NCI-H2227 (cell line): ENCODE results near the gene PRKCZ.

Experiments
- DNase-seq: peaks from one replicate; lab custom pipeline; 2025; ENCODE audit not compliant: unreplicated experiment; lab: John Stamatoyannopoulos, UW

The PRKCZ gene

DNA sequence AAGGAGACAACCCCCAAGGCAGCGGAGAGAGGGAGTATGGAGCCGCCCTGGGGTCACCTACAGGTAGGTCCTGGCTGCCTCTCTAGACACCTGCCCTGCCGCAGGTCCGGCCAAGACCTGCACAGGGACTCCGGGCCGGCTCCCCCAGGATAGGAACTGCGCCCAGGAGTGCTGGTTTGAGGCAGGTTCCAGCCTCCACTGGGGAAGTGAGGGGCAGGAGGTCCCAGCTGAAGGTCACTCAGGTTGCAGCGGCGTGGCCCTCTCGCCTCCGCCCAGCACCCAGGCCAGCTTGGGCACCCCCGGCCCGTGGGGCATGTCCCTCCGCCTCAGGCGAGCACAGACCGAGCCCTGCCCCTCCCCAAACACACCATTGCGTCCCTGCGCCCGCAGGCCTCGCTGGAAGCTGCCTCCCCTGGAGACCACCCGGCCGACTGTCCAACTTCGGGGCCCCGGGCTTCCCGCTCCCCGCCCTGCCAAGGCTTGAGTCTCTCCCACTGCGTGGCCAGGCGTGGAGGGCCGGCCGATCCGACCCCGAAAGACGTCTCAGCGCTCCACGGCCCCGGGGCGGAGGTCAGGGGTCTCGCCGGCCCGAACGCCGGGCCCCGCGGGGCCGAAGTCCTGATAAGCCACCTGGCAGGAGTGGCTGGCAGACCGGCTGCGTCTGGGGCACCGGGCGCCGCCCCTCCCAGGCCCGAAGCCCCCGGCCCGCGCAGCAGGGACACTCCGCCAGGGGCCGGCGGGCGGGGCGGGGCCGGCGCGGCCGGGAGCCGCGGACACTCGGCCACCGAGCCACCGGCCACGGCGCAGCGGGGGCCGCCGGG, 176.5 kb downstream of the PRKCZ start:
- peak; percentile 41 for DNase-seq

DNA sequence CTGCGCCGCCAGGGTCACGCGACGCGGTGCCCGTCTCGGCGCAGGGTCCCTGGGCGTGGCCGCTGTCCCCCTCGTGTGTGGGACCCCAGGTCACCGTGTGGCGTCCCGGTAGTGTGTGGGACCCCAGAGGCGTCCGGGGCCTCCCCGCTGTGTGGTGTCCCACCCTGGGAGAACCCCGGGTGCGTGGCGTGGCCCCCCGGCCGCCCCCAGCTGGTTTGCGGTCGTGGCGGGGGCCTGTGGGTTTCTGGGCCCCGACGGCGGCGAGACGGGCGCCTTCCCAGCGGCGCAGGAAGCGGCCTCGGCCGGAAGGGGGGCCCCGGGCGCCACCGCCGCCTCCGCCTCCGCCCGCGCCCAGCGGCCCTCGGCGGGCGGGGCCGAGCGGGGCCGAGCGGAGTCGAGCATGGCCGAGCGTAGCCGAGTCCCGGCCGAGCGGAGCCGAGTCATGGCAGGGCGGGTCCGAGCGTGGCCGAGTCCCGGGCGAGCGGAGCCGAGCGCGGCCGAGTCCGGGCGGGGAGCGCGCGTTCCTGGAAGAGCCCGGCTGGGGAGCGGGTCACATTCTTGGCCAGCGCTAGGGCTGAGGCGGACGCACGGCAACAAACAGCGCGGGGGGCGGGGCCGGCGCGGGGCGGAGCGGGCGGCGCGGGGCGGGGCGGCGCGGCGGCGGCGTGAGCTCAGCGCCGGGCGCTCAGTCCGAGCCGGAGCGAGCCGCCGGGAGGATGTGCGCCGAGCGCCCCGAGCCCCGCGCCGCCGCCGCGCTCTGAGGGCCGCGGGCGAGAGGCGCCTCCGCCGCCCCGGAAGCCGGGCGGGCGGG, 177.3 kb downstream of the PRKCZ start:
- DNase-seq = peak; percentile 99

DNA sequence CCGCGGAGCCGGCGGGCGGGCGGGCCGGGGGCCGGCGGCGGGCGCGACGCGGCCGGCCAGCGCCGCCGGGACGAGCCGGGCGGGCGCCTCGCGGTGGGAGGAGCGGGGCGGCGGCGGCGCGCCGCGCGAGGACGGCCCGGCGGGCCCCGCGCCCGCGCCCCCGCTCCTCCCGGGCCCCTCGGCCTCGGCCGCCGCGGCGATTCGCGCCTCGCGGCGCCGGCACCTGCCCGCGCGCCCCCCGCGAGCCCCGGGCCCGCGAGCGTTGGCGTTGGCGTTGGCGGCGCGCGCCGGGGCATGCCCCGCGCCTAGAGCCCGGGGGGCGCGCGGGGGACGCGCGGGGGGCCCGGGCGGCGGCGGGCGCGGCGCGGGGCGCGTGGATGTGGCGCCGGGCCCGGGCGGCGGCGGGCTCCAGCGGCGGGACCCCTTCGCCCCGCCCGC, 178.0 kb downstream of the PRKCZ start, which contains the start of gene SKI:
Gene SKI (plus strand): TSS at position 163 of the 438 bp plus-strand sequence. CDS start 448 bp downstream, outside the sequence.
- DNase-seq = peak; percentile 59

DNA sequence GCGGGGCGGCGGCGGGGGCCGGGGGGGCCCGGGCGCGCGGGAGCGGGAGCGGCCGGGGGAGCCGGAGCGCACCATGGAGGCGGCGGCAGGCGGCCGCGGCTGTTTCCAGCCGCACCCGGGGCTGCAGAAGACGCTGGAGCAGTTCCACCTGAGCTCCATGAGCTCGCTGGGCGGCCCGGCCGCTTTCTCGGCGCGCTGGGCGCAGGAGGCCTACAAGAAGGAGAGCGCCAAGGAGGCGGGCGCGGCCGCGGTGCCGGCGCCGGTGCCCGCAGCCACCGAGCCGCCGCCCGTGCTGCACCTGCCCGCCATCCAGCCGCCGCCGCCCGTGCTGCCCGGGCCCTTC, 178.5 kb downstream of the PRKCZ start:
- DNase-seq = peak; percentile 62

DNA sequence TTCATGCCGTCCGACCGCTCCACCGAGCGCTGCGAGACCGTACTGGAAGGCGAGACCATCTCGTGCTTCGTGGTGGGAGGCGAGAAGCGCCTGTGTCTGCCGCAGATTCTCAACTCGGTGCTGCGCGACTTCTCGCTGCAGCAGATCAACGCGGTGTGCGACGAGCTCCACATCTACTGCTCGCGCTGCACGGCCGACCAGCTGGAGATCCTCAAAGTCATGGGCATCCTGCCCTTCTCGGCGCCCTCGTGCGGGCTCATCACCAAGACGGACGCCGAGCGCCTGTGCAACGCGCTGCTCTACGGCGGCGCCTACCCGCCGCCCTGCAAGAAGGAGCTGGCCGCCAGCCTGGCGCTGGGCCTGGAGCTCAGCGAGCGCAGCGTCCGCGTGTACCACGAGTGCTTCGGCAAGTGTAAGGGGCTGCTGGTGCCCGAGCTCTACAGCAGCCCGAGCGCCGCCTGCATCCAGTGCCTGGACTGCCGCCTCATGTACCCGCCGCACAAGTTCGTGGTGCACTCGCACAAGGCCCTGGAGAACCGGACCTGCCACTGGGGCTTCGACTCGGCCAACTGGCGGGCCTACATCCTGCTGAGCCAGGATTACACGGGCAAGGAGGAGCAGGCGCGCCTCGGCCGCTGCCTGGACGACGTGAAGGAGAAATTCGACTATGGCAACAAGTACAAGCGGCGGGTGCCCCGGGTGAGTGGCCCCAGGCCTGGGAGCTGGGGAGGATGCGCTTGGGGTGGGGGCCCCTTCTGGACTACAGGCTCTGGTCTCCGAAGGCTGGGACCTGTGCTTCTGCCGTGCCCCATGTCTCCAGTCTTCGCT, 179.0 kb downstream of the PRKCZ start:
- peak; percentile 65 for DNase-seq

DNA sequence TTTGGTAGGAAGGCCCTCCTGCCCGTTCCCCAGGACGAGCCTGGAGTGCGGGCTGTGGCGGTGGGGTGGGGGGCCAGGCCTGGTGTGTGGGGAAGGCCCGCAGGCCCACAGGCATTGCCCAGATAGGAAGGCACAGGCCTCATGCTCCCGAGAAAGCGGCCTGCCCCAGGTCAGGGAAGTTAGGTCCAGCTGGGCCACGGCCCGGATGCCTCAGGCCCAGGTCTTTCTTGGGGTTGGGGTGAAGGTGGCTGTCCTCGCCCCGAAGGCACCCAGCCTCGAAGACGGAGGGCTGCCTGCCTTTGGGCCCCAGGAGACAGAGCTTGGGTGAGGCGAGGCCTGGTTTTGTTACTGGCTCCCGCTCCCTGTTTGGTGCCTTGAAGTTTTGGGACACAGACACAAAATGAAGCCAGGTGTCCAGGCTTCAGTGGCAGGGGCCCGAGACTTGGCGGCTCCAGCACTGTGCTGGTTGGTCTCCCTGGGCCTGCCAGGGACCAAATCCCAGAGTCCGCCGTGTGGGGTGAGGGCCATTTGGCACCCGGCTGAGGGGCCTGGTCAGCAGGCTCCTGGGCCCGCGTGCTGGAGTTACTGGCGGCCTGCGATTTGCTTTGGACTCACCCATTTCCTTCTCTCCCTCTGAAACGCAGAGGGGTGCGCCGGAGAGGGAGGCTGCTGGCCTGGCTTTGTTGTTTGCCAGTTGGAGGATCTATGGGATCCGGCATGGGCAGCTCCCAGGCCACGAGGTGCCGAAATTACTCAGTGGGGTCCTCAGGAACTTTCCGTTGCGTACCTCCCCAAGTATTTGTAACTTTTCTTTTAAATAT, 179.9 kb downstream of the PRKCZ start:
- no peak for DNase-seq

DNA sequence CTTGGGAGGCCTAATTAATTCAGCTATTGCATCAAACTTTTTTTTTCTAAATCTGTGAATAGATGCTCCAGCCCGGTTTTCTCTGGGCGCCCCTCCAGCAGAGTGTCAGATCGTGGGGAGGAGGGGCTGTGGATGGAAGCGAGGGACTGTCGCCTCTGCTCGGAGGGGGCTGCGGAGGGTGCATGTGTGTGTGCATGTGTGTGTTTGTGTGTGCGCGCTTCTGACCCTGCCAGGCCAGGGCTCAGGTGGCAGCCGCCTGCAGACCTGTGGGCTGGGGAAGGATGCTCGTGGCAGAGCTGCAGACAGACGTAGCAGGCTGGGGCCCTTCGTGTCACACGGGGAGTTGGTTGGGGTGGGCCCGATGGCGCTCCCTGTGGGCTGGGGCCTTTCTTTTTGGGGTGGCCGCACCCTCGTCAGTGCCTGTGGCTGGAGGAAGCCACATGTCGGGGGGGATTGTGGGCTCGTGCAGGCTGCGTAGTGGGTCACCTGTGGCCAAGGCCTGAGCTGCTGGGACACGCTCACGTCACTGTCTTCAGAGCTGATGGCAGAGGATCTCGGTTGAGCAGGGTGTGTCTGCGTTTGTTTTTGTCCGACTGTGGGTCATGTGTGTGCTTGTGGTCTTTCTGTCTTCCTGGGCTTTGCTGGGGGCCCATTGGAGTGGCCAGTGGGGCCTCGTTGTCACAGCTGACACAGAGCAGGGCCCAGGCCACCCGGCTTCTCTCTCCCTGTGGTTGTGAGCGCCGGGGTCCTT, 180.7 kb downstream of the PRKCZ start:
- no peak for DNase-seq

DNA sequence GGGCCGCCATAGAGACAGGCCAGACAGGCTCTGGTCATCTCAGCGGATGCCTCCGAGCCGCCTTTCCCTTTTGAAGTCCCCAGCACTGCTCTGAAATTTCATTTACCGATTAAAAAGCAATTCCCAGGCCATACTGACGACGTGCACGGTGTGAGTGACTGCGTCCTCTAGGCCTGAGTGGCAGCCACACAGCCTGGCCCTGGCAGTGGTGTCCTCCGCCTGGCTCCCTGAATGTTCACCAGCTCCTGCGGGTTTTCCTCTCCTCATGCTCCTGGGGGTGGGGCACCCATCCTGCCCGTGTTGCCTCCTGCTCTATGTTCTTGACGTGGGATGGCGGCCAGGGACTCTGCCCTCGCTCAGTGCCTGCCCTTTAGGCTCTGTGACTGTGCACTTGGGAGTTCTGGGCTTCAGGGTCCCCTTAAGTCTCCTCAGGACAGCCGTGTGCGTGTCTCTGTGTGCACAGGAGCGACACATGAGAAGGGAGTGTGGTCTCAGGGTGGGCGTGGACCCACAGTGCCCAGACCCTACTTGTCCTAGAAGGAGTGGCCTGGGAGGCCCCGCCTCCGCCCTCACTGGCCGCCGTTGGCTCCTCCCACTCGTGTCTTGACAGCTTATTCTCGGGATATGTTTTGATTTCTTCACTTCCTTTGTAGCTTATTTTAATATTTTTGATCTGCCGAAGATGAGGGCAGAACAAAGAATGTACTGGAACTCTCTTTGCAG, 181.5 kb downstream of the PRKCZ start:
- DNase-seq = peak; percentile 70

DNA sequence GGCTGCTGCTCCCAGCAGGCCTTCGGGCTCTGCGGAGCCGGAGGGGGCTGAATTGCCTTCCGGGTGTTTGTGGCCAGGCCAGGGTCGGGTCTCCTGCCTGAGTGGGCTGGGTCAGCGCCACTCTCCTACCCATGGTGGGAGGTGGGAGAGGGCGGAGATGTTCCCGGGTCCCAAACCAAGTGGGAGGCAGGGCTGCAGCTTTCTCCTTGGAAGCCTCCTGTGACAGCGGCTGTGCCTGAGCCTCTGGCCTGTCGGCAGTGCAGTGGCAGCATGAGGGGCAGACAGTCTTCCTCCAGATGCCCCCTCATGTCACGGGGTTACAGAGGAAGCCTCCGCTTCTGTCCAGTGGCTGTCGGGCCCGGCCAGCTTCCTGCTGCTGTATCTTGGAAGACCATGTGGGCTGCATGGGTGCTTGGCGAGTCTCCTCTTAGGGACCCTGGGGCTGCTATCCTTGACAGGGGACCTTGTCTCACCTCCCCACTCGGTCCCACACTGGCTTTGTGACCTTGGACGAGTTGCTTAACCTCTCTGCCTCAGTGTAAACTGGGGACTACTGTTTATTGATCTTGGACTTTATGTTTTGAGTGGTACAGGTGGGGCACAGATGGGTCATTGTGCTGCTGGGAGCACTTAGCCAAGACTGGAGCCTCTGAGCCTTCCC, 182.2 kb downstream of the PRKCZ start:
- DNase-seq = no peak

DNA sequence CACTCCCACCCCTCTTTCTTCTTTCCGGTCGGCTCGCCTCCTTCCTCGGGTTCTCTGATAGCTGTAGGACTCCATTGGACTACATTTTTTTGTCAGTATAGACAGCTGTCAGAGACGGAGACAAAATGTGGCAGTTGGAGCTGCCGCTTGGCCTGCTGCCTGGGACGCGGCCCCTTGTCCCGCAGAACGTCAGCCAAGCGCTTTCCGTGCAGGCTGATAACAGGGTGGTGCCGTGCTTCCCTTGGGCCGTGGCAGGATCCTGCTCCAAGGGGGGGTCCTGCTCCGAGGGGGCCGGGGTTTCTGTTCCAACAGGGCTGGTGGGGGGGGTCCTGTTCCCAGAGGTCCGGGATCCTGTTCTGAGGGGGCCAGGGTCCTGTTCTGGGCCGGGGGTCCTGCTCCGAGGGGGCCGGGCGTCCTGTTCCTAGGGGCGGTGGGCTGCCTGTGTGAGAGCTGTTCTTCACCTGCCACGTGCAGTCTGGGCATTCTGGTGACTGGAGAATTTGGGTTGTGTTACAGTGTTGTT, 182.8 kb downstream of the PRKCZ start:
- no peak for DNase-seq

DNA sequence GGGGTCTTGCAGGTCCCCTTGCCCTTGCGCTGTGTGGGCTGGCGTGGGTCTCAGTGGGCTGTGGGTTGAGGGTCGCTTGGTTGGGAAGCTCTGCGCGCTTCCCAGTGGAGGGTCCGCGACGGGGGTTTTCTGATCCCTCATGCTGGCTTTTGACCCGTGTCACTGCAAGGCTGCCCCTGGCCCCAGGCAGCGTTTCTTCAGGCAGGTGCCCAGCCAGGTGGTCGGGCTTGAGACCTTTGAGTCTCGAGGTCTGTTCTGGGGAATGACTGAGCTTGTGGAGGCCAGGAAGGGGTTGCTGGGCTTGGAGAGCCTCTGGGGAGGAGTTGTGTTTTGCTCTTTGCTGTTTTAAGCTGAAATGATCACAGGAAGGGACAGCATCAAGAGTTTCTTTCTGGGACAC, 183.3 kb downstream of the PRKCZ start:
- no peak for DNase-seq

DNA sequence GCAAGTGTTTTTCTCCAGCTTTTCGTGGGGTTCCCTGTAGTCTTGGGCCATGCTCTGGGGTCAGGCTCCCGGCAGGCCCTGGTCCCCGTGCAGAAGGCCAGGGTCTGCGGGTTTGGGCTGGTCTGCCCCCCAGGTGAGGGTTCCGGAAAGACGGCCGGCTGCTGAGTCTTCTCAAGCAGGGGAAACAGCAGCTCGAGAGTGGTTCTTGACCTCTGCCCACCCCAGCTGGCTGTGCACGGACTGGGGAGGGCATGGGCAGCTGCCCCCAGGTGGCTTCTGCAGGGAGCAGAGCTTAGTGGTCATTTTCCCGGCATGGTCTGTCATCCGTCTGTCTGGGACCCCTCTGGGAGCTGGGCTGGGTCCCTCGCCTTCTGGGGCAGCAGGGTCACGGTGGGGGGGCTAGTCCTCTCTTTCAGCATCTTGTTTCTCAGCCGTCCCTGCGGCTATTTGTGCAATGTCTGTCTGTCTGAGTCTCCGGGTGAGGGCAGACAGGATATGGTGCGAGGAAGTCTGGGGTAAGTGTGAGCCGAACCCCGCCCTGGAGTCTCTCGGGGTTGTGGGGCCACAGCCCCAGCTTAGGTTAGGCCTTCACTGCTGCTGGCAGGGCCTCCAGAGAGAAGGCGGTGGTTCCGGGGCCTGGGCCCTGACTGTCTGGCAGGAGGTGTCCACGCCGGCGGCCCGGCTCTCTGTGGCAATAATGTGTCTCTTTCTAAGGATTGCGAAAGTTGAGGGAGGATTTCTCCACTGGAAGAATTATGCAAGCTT, 184.0 kb downstream of the PRKCZ start:
- DNase-seq = no peak

DNA sequence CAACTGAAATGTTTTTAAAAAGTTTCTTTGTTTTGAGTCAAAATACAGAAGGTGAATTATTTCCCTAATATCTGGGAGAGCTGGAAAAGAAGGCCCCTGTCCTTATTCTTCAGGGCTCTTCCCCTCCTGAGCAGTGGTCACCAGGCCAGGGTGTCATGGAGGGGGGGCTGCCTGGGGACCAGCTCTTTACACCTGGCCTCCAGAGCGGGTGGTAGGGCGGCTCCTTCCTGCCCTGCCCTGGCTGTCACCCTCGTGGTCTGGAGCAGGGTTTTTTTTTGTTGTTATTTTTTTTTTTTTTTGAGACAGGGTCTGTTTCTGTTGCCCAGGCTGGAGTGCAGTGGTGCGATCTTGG, 184.5 kb downstream of the PRKCZ start:
- no peak for DNase-seq
